Colonic mucosa (tissue), 4 donors: Measurements from ENCODE around the gene C4BPB. TPM values are rescaled to one million over a fixed set of nuclear protein-coding genes. Genes with fewer than 3 reads are reported as not detected.
A peak's percentile ranks its signal among the peaks of the same experiment; 100 is the strongest.

Source experiments
- DNase-seq: peaks from one replicate; pipeline ENCODE4 v3.0.0-alpha.2; 2020
- H3K27ac ChIP-seq: fragments of 200-600 bp; one replicate; pipeline ENCODE4 v1.8.0; 2021
- H3K27me3 ChIP-seq: fragments of 200-600 bp; one replicate; pipeline ENCODE4 v1.8.0; 2021
- H3K36me3 ChIP-seq: fragments of 200-600 bp; one replicate; pipeline ENCODE4 v1.8.0; 2021
- H3K4me1 ChIP-seq: fragments of 200-600 bp; one replicate; pipeline ENCODE4 v1.8.0; 2021; ENCODE audit warnings: mild to moderate bottlenecking
- H3K4me3 ChIP-seq: fragments of 200-600 bp; one replicate; pipeline ENCODE4 v1.8.0; 2021
- H3K9ac ChIP-seq, 2 donors: one replicate each; pipeline ENCODE4 v1.7.0; 2013; ENCODE audit warnings: control low read depth in 2 of 2, low read depth in 2 of 2, low read length in 2 of 2
- H3K9me3 ChIP-seq: fragments of 200-600 bp; one replicate; pipeline ENCODE4 v1.8.0; 2021
- intact Hi-C: fragments of 100-400 bp; cut with DNase I; formaldehyde crosslinking; loops from one replicate; pipeline ENCODE4 v1.14.1; 2022
- total RNA-seq, 2 donors: library from RNA; stranded (reverse); fragmentation: NEBNext Ultra II Directional in 1 of 2; extraction: Animal tissue kit (Norgen Biotek cat#: 25700) in 1 of 2; gene quantifications; one replicate each; pipeline ENCODE4 v1.2.1, GENCODE V29; 2021
- TF ChIP-seq, protein P1 (sequence below): fragments of 200-600 bp; IDR thresholded peaks from one replicate; pipeline ENCODE4 v1.8.0; 2022; ENCODE audit warnings: antibody characterized with exemption, mild to moderate bottlenecking
- donor health status: healthy.
- donor health status: DM: no; HTN: no; CAD: no.
- donor health status: DM: no; HTN: no; CAD: no.

C4BPB gene
- total RNA-seq, 2 donors from 2014 or later, result 5.0 to 9.6 TPM

DNA sequence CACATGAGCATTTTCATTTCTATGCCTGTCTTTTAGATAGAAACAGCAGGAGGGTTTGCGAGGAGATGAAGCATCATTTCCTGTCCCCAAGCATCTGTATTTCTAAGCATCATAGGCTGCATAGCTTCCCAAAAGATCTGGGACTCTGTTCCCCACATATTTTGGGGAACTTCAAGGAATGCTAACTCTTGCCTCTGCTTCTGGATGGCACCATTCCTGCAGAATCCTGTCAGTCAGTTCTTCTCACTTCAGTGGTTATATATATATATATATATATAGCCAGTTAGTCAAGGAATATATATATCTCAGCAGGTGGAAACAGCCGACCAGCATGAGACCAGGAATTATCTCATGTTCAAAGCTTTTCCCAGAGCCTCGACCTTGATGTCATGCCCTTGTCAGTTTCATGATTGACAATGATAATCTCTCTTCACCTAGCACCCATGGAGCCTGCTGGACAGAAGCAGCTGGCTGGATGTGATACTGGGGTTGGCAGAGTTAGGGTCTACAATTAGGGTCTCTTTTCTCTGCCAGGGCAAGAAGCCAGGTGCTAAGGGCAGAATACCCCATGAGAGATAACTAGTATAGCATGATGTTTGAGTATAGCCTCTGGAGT is 33.2 kb upstream of the C4BPB start:
- H3K36me3 ChIP-seq, result no peaks in the 10 kb centered on the region
- no peaks in the 10 kb centered on the region for H3K27me3 ChIP-seq
- H3K9me3 ChIP-seq, result no peaks in the 10 kb centered on the region
- peak overlapping the region; percentile 91 for H3K27ac ChIP-seq
- TF ChIP-seq, protein P1, sequence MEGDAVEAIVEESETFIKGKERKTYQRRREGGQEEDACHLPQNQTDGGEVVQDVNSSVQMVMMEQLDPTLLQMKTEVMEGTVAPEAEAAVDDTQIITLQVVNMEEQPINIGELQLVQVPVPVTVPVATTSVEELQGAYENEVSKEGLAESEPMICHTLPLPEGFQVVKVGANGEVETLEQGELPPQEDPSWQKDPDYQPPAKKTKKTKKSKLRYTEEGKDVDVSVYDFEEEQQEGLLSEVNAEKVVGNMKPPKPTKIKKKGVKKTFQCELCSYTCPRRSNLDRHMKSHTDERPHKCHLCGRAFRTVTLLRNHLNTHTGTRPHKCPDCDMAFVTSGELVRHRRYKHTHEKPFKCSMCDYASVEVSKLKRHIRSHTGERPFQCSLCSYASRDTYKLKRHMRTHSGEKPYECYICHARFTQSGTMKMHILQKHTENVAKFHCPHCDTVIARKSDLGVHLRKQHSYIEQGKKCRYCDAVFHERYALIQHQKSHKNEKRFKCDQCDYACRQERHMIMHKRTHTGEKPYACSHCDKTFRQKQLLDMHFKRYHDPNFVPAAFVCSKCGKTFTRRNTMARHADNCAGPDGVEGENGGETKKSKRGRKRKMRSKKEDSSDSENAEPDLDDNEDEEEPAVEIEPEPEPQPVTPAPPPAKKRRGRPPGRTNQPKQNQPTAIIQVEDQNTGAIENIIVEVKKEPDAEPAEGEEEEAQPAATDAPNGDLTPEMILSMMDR, result no peak
- intact Hi-C loops, result no loop called here
- peaks cover 12% of the 10 kb centered on the region for H3K4me1 ChIP-seq
- peak overlapping the region in 1 of 2 donors; percentile 99 for H3K9ac ChIP-seq
- no peak for DNase-seq
- H3K4me3 ChIP-seq, result no peak overlapping the region

DNA sequence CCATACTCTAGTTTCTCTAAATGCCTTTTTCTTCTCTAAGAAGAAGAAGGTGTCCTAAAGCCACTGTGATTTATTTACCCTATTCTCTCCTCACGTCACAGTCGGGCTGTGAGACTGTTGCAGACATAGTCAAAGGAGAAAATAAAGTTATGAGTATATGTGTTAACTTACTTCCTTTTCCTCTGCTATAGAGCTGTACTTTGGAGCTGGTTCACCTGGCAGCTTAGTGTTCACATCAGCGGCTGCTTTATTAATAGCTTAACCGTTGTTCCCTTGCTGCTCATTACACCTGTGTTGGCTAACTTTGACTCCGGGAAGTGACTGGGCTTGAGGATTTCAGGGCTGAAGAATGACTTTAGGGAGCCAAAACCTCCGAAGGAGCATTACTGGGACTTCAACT is 32.0 kb upstream of the C4BPB start:
- intact Hi-C loops, result no loop called here
- peak overlapping the region; percentile 91 for H3K27ac ChIP-seq
- peak overlapping the region in 1 of 2 donors; percentile 99 for H3K9ac ChIP-seq
- no peaks in the 10 kb centered on the region for H3K36me3 ChIP-seq
- no peak overlapping the region for H3K4me3 ChIP-seq
- TF ChIP-seq, protein P1, result no peak
- H3K4me1 ChIP-seq, result peaks cover 12% of the 10 kb centered on the region
- no peaks in the 10 kb centered on the region for H3K9me3 ChIP-seq
- DNase-seq, result peak; percentile 63
- H3K27me3 ChIP-seq, result no peaks in the 10 kb centered on the region

DNA sequence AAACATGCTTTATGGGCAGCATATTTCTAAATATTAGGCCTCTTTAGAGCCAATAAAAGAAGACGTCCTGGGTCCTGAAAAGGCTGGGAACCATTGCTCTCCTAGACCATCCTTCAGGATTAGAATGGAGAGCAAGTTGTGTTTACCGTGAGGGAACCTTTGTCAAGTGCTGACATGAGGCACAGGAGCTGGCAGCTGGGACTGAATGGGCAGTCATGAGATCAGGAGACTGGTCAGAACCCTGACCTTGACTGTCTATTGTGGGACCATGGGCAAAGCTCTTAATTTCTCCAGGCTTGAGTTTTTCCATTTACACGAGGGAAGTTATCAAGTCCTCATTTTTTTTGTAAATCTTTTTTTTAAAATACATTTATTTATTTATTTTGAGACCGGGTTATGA is 30.4 kb upstream of the C4BPB start:
- no peak overlapping the region for H3K4me3 ChIP-seq
- no peak overlapping the region for H3K9ac ChIP-seq
- no peaks in the 10 kb centered on the region for H3K36me3 ChIP-seq
- no peaks in the 10 kb centered on the region for H3K9me3 ChIP-seq
- H3K4me1 ChIP-seq, result peaks cover 7% of the 10 kb centered on the region
- H3K27ac ChIP-seq, result no peak overlapping the region
- H3K27me3 ChIP-seq, result no peaks in the 10 kb centered on the region
- intact Hi-C loops, result no loop called here
- no peak for DNase-seq
- TF ChIP-seq, protein P1, result no peak

DNA sequence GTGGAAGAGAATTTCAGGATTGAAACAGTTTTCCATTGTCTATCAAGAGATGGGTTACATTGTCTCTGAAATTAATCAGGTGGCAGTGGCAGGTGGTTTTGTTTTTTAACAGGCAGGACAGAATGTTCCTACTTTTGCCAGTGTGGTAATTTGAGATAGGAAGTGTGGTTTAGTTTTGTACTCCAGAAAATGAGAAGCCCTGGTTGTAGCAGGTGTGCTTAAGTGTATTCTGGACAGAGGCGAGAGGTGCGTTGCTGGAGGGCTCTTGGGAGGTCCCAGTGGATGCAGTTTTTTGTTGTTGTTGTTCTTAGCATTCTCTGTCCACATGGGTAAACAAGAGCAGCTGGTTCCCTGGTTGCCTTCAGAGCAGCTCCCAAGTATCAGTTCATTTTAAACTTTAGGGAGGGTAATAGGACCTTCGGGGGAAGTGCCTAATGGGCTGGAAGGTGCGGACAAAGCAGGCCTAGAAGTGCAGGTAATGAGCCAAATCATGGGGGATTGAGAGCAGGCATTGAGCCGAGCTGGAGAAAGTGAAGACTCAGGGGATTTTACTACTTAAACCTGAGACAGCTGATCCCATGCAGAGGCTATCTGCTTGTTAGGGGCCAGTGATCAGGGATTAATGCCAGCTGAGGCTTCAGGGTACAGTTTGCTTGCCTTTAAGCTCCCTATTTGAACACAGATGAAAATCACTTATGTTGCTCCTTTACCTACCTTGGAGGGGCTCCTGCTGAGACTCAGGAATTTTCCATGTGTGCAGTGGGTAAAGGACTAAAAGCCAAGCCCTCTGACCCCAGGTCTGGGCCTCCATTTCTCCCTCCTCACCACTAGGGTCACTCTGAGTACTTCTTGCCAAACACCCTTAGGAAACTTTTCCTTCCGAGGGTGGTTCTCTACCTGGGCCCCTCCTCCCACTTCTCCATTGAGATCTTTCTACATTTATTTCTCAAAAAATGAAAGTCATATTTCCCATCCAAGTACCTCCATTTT is 29.5 kb upstream of the C4BPB start:
- Histone ChIP-seq H3K9me3 (no peaks in the 10 kb centered on the region), H3K9ac (no peak overlapping the region), H3K4me1 (peaks cover 7% of the 10 kb centered on the region), H3K27ac (no peak overlapping the region), H3K36me3 (no peaks in the 10 kb centered on the region), H3K27me3 (no peaks in the 10 kb centered on the region), H3K4me3 (no peak overlapping the region)
- no peak for DNase-seq
- intact Hi-C loops, result no loop called here
- TF ChIP-seq, protein P1, result no peak

DNA sequence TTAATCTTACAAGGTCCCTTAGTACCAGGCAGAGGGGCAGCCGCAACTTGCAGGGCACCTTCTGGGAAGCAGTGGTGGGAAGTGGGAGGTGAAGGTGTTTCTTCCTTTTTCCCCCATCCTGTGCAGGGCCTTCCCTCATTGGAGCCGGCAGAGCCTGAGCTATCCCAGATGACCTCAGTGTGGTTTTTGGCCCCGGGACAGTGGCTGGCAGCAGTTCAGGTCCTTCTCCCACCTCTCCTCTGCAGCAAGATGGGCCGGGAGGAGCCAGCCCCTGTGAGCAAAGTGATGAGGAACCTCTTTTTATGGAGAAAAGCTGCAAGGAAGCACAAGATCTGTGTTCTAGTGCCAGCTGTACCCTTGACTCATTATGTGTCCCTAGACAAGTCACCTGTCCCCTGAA is 28.8 kb upstream of the C4BPB start:
- H3K9ac ChIP-seq, result no peak overlapping the region
- peaks cover 7% of the 10 kb centered on the region for H3K4me1 ChIP-seq
- TF ChIP-seq, protein P1, result no peak
- intact Hi-C loops, result no loop called here
- no peak overlapping the region for H3K4me3 ChIP-seq
- no peak overlapping the region for H3K27ac ChIP-seq
- no peaks in the 10 kb centered on the region for H3K9me3 ChIP-seq
- H3K27me3 ChIP-seq, result no peaks in the 10 kb centered on the region
- DNase-seq, result no peak
- no peaks in the 10 kb centered on the region for H3K36me3 ChIP-seq
